ENCODE measurements around the gene HHLA2. TPM values are rescaled to one million over a fixed set of nuclear protein-coding genes. Genes with fewer than 3 reads are reported as not detected.

Gene HHLA2
- total and polyA plus RNA-seq, 11 donors, result 0.08 TPM; not detected in 10

DNA sequence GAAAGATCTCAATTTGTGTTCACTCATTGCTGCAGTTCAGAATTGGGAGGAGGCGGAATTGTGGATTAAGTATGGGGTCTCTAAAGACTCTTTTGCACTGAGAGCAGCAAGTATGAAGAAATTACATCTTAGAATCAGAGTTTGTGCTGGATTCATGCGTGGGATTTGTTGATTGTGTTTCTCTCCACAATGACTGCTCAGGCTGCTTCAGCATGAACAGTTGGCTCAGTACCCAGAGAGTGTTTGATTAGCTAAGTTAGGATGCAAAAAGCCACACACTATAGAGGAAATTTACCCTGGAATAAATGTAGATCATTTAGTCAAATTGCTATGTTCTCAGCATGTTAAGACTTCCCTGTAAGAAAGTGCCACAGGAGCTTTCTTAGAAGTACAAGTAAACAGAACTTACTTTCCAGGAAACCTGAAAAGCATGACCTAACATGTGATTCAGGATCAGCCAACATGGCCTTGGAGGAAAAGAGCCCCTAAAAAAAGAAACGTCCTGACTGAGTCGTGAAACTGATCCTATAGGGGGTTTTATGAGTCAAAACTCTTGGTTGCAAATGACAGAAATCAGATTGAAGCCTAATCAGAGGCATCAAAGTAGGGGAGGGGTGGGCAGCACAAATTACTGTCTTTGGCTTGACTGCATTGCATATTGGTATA lies 32.6 kb downstream of the HHLA2 start:
- DNase-seq (no peak), ATAC-seq (no peak)
- Histone ChIP-seq H3K36me3 (no peaks in the 10 kb centered on the region), H3K27ac (no peak overlapping the region), H3K4me1 (no peaks in the 10 kb centered on the region), H3K4me3 (no peak overlapping the region), H3K9me3 (no peaks in the 10 kb centered on the region), H3K27me3 (no peaks in the 10 kb centered on the region)
- no peak for TF ChIP-seq POLR2A (IDR thresholded peaks at IDR 0.05)
- TF ChIP-seq, protein P1, sequence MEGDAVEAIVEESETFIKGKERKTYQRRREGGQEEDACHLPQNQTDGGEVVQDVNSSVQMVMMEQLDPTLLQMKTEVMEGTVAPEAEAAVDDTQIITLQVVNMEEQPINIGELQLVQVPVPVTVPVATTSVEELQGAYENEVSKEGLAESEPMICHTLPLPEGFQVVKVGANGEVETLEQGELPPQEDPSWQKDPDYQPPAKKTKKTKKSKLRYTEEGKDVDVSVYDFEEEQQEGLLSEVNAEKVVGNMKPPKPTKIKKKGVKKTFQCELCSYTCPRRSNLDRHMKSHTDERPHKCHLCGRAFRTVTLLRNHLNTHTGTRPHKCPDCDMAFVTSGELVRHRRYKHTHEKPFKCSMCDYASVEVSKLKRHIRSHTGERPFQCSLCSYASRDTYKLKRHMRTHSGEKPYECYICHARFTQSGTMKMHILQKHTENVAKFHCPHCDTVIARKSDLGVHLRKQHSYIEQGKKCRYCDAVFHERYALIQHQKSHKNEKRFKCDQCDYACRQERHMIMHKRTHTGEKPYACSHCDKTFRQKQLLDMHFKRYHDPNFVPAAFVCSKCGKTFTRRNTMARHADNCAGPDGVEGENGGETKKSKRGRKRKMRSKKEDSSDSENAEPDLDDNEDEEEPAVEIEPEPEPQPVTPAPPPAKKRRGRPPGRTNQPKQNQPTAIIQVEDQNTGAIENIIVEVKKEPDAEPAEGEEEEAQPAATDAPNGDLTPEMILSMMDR (IDR thresholded peaks at IDR 0.05), result no peak
- intact Hi-C loops (cut with DNase I), result loop anchor here in 2 of 10 donors (10.0 kb wide), 1 partner anchor 394 kb away; no protein-coding TSS in a partner anchor
- WGBS, 4 donors, result 46 to 53% (median 49%) methylated on average over 4 of the region's 4 CpGs

GRCh38 chr3:108329508-108329907 lies 33.2 kb downstream of the HHLA2 start:
- no peak overlapping the region for H3K27ac ChIP-seq
- DNase-seq, result no peak
- no peak overlapping the region for H3K4me3 ChIP-seq
- ATAC-seq, result no peak
- no peaks in the 10 kb centered on the region for H3K36me3 ChIP-seq
- H3K9me3 ChIP-seq, result no peaks in the 10 kb centered on the region
- 76 to 81% (median 76%) methylated on average over 5 of the region's 5 CpGs for WGBS, 4 donors
- intact Hi-C loops (cut with DNase I), result loop anchor here in 2 of 10 donors (10.0 kb wide), 1 partner anchor 395 kb away; no protein-coding TSS in a partner anchor
- H3K4me1 ChIP-seq, result no peaks in the 10 kb centered on the region
- TF ChIP-seq, protein P1 (IDR thresholded peaks at IDR 0.05), result no peak
- no peak for TF ChIP-seq POLR2A (IDR thresholded peaks at IDR 0.05)
- no peaks in the 10 kb centered on the region for H3K27me3 ChIP-seq

DNA sequence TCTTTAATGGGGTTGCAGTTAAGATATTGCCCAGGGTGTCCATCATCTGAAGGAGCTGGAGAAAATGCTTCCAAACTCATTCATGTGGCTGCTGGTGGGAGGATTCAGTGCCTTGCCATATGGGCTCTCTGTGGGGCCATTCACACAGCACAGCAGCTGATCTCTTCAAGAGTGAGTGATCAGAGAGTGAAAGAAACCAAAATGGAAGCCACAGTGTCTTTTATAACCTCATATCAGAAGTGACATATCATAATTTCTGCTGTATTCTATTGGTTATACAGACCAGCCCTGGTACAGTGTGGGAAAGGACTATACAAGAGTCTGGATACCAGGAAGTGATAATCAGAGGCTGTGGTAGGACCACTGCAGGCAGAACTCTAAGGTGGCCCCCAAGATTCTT lies 33.6 kb downstream of the HHLA2 start:
- TF ChIP-seq, protein P1 (IDR thresholded peaks at IDR 0.05), result no peak
- TF ChIP-seq POLR2A (IDR thresholded peaks at IDR 0.05), result no peak
- no peak overlapping the region for H3K4me3 ChIP-seq
- no peak for ATAC-seq
- DNase-seq, result no peak
- H3K27ac ChIP-seq, result no peak overlapping the region
- no peaks in the 10 kb centered on the region for H3K9me3 ChIP-seq
- H3K4me1 ChIP-seq, result no peaks in the 10 kb centered on the region
- H3K36me3 ChIP-seq, result no peaks in the 10 kb centered on the region
- intact Hi-C loops (cut with DNase I), result loop anchor here in 2 of 10 donors (10.0 kb wide), 1 partner anchor 395 kb away; no protein-coding TSS in a partner anchor
- H3K27me3 ChIP-seq, result no peaks in the 10 kb centered on the region

GRCh38 chr3:108331792-108332191 lies 35.4 kb downstream of the HHLA2 start:
- DNase-seq, result no peak
- WGBS, 4 donors, result 90 to 95% (median 92%) methylated on average over 3 of the region's 3 CpGs
- ATAC-seq, result no peak
- no peaks in the 10 kb centered on the region for H3K36me3 ChIP-seq
- TF ChIP-seq, protein P1 (IDR thresholded peaks at IDR 0.05), result no peak
- H3K4me3 ChIP-seq, result no peak overlapping the region
- intact Hi-C loops (cut with DNase I), result no loop called here
- H3K27ac ChIP-seq, result no peak overlapping the region
- H3K4me1 ChIP-seq, result no peaks in the 10 kb centered on the region
- H3K27me3 ChIP-seq, result no peaks in the 10 kb centered on the region
- H3K9me3 ChIP-seq, result no peaks in the 10 kb centered on the region

Data from heart left ventricle (tissue), 16 donors.